Subcutaneous adipose tissue (tissue), 4 donors: ENCODE results near the gene ASCL2. TPM values are rescaled to one million over a fixed set of nuclear protein-coding genes. Genes with fewer than 3 reads are reported as not detected.

Experiments used
- total RNA-seq, 4 donors: library from RNA; depleted of rRNA; stranded (reverse); fragments of >200 nt; gene quantifications; one replicate each; pipeline ENCODE4 v1.1.0, GENCODE V29; 2016
- TF ChIP-seq, protein P1 (sequence below): fragments of 450-650 bp; IDR thresholded peaks from one replicate; pipeline ENCODE4 v1.5.1; 2016; ENCODE audit warnings: low read depth, mild to moderate bottlenecking, control low read depth, antibody characterized with exemption, moderate library complexity

ASCL2 gene
- total RNA-seq, 4 donors from 2014 or later = 0.22 to 0.98 (median 0.63) TPM

DNA sequence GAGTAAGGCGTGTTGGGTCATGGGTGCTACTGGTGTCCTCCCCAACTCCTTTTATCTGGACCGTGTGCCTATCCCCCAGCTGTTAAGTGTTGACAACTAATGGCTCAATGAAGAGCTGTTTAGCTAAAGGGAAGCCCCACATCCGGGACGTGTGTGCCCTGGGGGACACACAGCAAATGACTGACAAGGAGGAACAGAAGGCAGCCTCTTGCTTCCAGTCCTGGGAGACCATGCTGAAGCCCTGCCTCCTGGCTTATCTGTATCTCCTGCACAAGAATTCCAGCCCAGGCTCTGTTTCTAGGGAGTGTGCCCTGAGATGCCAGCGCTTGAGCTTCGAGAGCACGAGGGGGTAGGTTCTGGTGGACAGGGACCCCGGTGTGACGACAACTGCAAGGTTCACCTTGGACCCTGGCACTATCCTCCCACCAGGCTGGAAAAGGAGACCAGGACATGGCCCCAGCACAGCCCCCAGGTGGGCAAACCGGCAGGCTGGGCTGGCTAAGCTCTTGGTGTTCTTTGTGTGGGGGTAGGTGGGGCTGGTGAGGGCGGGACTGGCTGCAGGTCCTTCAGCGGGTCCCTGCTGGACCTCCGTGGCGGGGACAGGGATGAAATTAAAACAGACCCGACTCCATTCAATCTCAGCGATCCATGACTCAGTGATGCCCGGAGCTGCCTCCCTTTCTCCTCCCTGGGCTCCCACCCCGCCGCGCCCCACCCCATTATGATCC, 21.0 kb downstream of the ASCL2 start:
- TF ChIP-seq, protein P1, sequence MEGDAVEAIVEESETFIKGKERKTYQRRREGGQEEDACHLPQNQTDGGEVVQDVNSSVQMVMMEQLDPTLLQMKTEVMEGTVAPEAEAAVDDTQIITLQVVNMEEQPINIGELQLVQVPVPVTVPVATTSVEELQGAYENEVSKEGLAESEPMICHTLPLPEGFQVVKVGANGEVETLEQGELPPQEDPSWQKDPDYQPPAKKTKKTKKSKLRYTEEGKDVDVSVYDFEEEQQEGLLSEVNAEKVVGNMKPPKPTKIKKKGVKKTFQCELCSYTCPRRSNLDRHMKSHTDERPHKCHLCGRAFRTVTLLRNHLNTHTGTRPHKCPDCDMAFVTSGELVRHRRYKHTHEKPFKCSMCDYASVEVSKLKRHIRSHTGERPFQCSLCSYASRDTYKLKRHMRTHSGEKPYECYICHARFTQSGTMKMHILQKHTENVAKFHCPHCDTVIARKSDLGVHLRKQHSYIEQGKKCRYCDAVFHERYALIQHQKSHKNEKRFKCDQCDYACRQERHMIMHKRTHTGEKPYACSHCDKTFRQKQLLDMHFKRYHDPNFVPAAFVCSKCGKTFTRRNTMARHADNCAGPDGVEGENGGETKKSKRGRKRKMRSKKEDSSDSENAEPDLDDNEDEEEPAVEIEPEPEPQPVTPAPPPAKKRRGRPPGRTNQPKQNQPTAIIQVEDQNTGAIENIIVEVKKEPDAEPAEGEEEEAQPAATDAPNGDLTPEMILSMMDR = no peak

DNA sequence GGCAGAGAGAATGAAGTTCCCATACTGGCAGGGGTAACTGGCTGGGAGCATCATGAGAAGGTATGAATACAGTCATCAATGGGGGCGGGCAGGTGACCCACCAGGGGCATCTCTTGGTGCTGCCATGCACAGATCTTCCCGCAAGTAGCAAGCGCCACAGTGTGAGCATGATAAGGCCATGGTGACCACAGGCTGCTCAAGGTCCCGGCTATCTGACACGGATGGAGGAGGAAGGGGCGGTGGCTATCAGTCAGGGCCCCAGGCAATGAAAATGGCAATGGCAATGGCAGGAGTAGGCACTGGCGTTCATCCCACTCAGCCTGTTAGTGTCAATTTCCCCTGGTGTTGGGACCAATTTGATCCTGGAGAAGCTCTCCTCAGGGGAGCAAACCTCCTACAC, 21.6 kb downstream of the ASCL2 start:
- TF ChIP-seq, protein P1 = no peak

DNA sequence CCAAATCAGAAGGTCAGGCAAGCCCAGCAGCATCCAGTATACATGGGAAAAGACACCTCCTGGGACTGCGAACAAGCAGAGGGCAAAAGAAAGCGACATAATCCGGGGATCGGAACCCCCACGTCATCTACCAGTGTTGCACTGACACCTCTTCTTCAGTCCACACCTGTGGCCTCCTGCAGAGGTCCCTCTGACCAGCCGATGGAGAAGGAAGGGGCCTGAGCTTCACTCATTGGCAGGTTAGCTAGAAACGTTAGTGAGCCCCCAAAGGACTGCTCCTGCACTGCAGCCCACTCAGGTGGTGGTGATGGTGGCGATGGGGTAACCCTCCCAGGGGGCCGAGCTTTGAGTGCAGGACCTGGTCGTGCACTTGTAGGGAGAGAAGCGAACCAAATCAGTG, 22.1 kb downstream of the ASCL2 start:
- TF ChIP-seq, protein P1 = no peak

DNA sequence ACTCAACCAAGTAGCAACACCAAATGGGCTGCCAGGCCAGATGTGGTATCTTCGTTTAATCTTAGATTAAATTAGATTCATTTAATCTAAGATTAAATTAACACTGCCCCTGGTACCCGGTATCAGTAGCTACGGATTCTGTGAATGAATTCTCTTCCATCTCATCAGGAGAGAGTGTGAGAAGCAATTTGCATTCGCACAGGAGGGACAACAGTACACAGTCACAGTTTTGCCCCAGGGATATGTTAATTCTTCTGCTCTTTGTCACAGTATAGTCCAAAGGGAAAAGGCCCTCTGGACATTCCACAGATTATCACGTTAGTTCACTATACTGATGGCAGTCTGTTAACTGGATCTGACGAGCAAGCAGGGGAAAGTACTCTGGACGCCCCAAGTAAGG, 22.9 kb downstream of the ASCL2 start:
- TF ChIP-seq, protein P1 = no peak

DNA sequence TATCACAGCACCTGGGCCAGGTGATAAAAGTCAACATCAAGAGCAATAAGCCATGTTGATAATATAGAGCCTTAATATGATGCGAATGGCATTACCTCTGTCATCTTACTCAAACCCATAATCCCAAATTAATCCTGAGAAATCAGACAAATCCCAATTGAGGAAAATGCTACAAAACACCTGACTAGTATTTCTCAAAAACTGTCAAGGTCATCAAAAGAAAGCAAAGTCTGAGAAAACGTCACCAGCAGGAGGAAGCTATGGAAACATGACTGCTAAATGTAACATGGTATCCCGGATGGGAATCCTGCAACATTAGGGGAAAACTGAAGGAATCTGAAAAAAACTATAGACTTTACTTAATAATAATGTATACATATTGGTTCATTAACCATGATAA, 29.6 kb downstream of the ASCL2 start:
- TF ChIP-seq, protein P1 = no peak

DNA sequence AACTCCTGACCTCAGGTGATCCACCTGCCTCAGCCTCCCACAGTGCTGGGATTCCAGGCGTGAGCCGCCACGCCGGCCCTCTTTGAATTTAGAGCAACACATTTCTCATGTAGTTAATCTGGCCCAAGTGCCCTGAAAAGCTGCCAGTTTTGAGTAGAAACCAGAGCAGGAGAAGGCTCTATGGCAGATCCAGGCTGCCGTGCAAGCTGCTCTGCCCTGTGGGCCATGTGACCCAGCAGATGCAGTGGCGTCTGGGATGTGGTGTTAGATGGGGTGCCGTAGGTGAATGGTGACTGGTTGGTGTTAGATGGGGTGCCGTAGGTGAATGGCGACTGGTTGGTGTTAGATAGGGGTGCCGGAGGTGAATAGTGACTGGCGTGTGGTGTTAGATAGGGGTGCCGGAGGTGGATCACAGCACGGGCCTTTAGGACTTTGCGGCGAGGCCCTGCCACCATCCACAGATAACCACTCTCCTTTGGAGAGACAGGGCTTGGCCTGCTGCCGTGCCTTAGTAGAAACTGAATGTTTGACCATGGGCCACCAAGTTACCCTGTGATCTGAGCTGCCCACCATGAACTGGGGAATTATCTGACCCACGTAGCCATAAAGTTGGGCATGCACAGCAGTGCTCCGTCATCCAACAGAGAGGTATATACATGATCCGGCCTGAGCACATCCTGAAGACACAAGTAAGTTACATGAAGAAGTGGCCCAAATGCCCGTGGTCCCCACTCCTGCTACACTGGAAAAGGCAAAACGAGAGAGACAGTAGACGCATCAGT, 32.7 kb downstream of the ASCL2 start:
- TF ChIP-seq, protein P1 = no peak

DNA sequence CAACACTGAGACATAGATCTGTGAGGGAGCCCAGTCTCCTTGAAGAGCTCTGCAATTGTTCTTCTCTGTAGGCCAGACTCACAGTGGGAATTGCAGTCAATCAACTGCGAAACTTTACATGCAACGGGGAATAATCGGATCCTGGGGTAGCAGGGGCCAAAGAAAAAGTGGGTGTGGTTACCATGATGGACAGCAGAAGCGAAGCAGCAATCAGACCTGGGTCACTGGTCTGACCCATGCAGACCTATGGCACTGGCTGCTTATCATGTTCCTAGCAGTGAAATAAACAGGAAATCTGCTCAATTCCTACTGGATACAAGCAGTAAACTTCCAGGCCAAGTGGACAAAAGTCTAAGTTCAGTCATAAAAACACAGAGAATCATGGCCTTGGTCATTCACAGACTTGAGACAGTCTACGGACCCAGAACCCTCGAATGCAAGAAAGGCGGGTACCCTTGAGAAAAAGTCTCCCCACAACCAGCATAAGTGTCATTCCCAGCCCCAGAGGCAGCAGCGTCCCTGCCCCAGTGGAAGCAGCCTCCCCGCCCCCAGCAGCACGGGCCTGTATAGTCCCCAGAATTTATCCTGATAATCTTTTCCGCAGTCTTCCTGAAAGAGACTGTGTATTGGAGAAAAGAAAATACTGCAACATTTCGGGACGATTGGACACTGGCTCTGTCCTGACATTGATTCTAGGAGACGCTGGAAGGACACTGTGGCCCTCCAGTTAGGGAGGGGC, 34.6 kb downstream of the ASCL2 start:
- TF ChIP-seq, protein P1 = no peak
